HEK293 (cell line): Measurements from ENCODE around the gene RNF166.

ENCODE experiments used
- CTCF ChIA-PET: fragments of 350-600 bp; formaldehyde crosslinking; extraction: SDS; loops from one replicate; lab custom pipeline; 2021; ENCODE audit warnings: antibody characterized with exemption; lab: Yijun Ruan, JAX
- POLR2A ChIA-PET: fragments of 300-600 bp; formaldehyde crosslinking; extraction: SDS; loops from one replicate; lab custom pipeline; 2020; ENCODE audit warnings: antibody characterized with exemption, inconsistent platforms; lab: Yijun Ruan, JAX
- H3K27ac ChIP-seq: fragments of 200-500 bp; sonication (Bioruptor generic); 2 replicates; pipeline ENCODE4 v1.5.1; 2014; ENCODE audit warnings: low read depth, low read length, control low read depth, inconsistent platforms; ENCODE audit errors: extremely low read depth
- H3K36me3 ChIP-seq, 2 experiments: fragments of 200-500 bp in 1 of 2; sonication (Bioruptor generic) in 1 of 2; 1 replicate in 1 of 2; 2 replicates in 1 of 2; pipeline ENCODE4 v1.5.1; 2014 to 2017; ENCODE audit warnings: inconsistent platforms in 2 of 2, low read length in 2 of 2; ENCODE audit not compliant: control insufficient read depth in 2 of 2, insufficient read depth in 1 of 2
- H3K4me1 ChIP-seq: fragments of 200-500 bp; sonication (Bioruptor generic); 2 replicates; pipeline ENCODE4 v1.5.1; 2014; ENCODE audit warnings: mild to moderate bottlenecking, low read length, inconsistent platforms; ENCODE audit not compliant: control insufficient read depth, insufficient read depth
- H3K4me3 ChIP-seq: 2 replicates; pipeline ENCODE4 v1.5.1; 2011; ENCODE audit warnings: low read depth, mild to moderate bottlenecking, control low read depth, low read length, moderate library complexity
- H3K9me3 ChIP-seq: fragments of 200-500 bp; sonication (Bioruptor generic); 2 replicates; pipeline ENCODE4 v1.5.1; 2014; ENCODE audit warnings: low read depth, low read length, inconsistent platforms; ENCODE audit not compliant: control insufficient read depth, insufficient read depth
- BCL11A ChIP-seq: fragments of 450-650 bp; formaldehyde crosslinking; IDR thresholded peaks from 2 replicates; pipeline ENCODE4 v1.5.1; 2016; ENCODE audit warnings: low read depth, missing biosample characterization, missing genetic modification characterization
- GLIS1 ChIP-seq: fragments of 450-650 bp; formaldehyde crosslinking; IDR thresholded peaks from 2 replicates; pipeline ENCODE4 v1.5.1; 2016; ENCODE audit warnings: missing biosample characterization, missing genetic modification characterization
- MYNN ChIP-seq: fragments of 450-650 bp; formaldehyde crosslinking; IDR thresholded peaks from 2 replicates; pipeline ENCODE4 v1.5.1; 2016; ENCODE audit warnings: missing biosample characterization, missing genetic modification characterization, borderline replicate concordance
- OVOL3 ChIP-seq: fragments of 450-650 bp; formaldehyde crosslinking; IDR thresholded peaks from 2 replicates; pipeline ENCODE4 v1.5.1; 2016; ENCODE audit warnings: missing biosample characterization, missing genetic modification characterization
- REPIN1 ChIP-seq: fragments of 450-650 bp; formaldehyde crosslinking; IDR thresholded peaks from 2 replicates; pipeline ENCODE4 v1.5.1; 2017; ENCODE audit warnings: missing biosample characterization, missing genetic modification characterization, low read depth
- SALL2 ChIP-seq: fragments of 450-650 bp; formaldehyde crosslinking; IDR thresholded peaks from 2 replicates; pipeline ENCODE4 v1.5.0; 2017; ENCODE audit warnings: missing biosample characterization, mild to moderate bottlenecking, missing genetic modification characterization, borderline replicate concordance
- SETDB1 ChIP-seq: IDR thresholded peaks from one replicate; pipeline ENCODE4 v1.6.1; 2017; ENCODE audit warnings: mild to moderate bottlenecking, low read length, moderate library complexity, mixed read lengths; ENCODE audit not compliant: insufficient read length
- SP3 ChIP-seq: fragments of 450-650 bp; formaldehyde crosslinking; IDR thresholded peaks from 2 replicates; pipeline ENCODE4 v1.5.1; 2016; ENCODE audit warnings: missing biosample characterization, missing genetic modification characterization
- TCF7L2 ChIP-seq: IDR thresholded peaks from 2 replicates; pipeline ENCODE4 v1.6.1; 2011; ENCODE audit warnings: low read depth, mild to moderate bottlenecking, inconsistent platforms, low read length, moderate library complexity, borderline replicate concordance
- YY2 ChIP-seq: fragments of 450-650 bp; formaldehyde crosslinking; IDR thresholded peaks from 2 replicates; pipeline ENCODE4 v1.5.1; 2016; ENCODE audit warnings: missing biosample characterization, missing genetic modification characterization
- ZBTB48 ChIP-seq: fragments of 450-650 bp; formaldehyde crosslinking; IDR thresholded peaks from 2 replicates; pipeline ENCODE4 v1.5.1; 2016; ENCODE audit warnings: missing biosample characterization, missing genetic modification characterization
- ZBTB6 ChIP-seq: fragments of 450-650 bp; formaldehyde crosslinking; IDR thresholded peaks from 2 replicates; pipeline ENCODE4 v1.5.1; 2017; ENCODE audit warnings: missing biosample characterization, missing genetic modification characterization
- ZFP69B ChIP-seq: fragments of 450-650 bp; formaldehyde crosslinking; IDR thresholded peaks from 2 replicates; pipeline ENCODE4 v1.5.1; 2016; ENCODE audit warnings: missing biosample characterization, missing genetic modification characterization
- ZNF133 ChIP-seq: fragments of 450-650 bp; formaldehyde crosslinking; IDR thresholded peaks from 2 replicates; pipeline ENCODE4 v1.5.1; 2016; ENCODE audit warnings: missing biosample characterization, missing genetic modification characterization
- ZNF146 ChIP-seq: fragments of 450-650 bp; formaldehyde crosslinking; IDR thresholded peaks from 2 replicates; pipeline ENCODE4 v1.5.1; 2016; ENCODE audit warnings: missing biosample characterization, missing genetic modification characterization
- ZNF19 ChIP-seq: fragments of 450-650 bp; formaldehyde crosslinking; IDR thresholded peaks from 2 replicates; pipeline ENCODE4; 2016; ENCODE audit warnings: missing biosample characterization, missing genetic modification characterization, low read depth
- ZNF24 ChIP-seq: fragments of 450-650 bp; formaldehyde crosslinking; IDR thresholded peaks from 2 replicates; pipeline ENCODE4 v1.5.1; 2016; ENCODE audit warnings: missing biosample characterization, missing genetic modification characterization
- ZNF311 ChIP-seq: fragments of 450-650 bp; formaldehyde crosslinking; IDR thresholded peaks from 2 replicates; pipeline ENCODE4 v1.5.1; 2017; ENCODE audit warnings: missing biosample characterization, missing genetic modification characterization, borderline replicate concordance
- ZNF416 ChIP-seq: fragments of 450-650 bp; formaldehyde crosslinking; IDR thresholded peaks from 2 replicates; pipeline ENCODE4 v1.5.1; 2016; ENCODE audit warnings: missing biosample characterization, missing genetic modification characterization
- ZNF423 ChIP-seq: fragments of 450-650 bp; formaldehyde crosslinking; IDR thresholded peaks from 2 replicates; pipeline ENCODE4 v1.5.1; 2016; ENCODE audit warnings: missing biosample characterization, missing genetic modification characterization
- ZNF610 ChIP-seq: fragments of 450-650 bp; formaldehyde crosslinking; IDR thresholded peaks from 2 replicates; pipeline ENCODE4 v1.5.1; 2016; ENCODE audit warnings: missing biosample characterization, missing genetic modification characterization, borderline replicate concordance
- ZNF701 ChIP-seq: fragments of 450-650 bp; formaldehyde crosslinking; IDR thresholded peaks from 2 replicates; pipeline ENCODE4 v1.5.1; 2016; ENCODE audit warnings: missing biosample characterization, missing genetic modification characterization
- ZNF747 ChIP-seq: fragments of 450-650 bp; formaldehyde crosslinking; IDR thresholded peaks from 2 replicates; pipeline ENCODE4 v1.5.1; 2016; ENCODE audit warnings: missing biosample characterization, missing genetic modification characterization
- ZNF791 ChIP-seq: fragments of 450-650 bp; formaldehyde crosslinking; IDR thresholded peaks from 2 replicates; pipeline ENCODE4 v1.5.1; 2016; ENCODE audit warnings: missing biosample characterization, missing genetic modification characterization
- TF ChIP-seq, protein P1 (sequence below): fragments of 450-650 bp; formaldehyde crosslinking; IDR thresholded peaks from 2 replicates; pipeline ENCODE4 v1.5.1; 2016; ENCODE audit warnings: missing biosample characterization, missing genetic modification characterization
- TF ChIP-seq, protein P2 (sequence below): fragments of 450-650 bp; formaldehyde crosslinking; conservative IDR thresholded peaks from 2 replicates; pipeline ENCODE4 v1.5.1; 2016; ENCODE audit warnings: low read depth, missing biosample characterization, missing genetic modification characterization

Gene RNF166

DNA sequence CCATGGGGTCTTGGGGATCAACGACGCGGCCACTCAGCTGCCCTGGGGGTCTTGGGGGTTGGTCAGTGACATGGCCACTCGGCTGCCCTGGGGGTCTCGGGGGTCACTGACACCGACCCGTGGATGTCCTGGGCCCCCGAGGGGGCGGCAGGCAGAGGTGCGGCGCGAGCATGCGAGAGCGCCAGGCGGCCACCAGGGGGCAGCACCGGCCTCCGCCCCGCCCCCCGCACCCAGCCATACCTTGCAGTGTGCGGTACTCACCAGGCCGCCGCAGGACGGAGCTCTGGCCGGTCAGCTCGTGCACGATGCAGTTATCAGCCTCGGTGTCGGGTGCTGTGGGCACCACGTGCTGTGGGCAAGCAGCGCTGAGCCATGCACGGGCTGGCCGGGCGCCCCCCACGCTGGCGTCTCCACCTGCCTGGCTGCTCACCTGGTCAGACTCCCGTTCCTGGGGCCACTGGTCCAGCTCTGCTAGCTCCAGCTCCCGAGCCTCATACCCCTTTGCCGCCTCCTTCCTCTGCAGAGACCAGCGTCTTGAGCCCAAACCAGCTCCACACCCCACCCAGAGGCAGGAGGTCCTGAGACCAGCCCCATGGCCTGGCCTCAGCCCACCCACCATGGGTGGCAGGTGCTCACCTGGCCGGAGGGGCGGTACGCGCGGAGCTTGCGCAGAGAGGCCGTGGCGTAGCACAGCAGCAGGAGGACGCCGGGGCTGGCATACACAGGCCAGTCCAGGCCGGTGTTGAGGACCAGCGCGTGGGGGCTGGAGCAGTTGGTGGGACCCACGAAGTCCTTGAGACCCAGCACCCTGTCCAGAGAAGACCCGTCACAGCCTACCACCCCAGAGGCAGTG lies 31.3 kb upstream of the RNF166 start (continued):
- TF ChIP-seq ZNF146 (no peak), ZNF24 (tag by site-specific recombination) (no peak), REPIN1 (no peak), ZNF311 (tag by site-specific recombination) (no peak), ZNF747 (tag by site-specific recombination) (no peak), ZBTB6 (no peak), MYNN (tag by site-specific recombination) (no peak), SETDB1 (no peak)

DNA sequence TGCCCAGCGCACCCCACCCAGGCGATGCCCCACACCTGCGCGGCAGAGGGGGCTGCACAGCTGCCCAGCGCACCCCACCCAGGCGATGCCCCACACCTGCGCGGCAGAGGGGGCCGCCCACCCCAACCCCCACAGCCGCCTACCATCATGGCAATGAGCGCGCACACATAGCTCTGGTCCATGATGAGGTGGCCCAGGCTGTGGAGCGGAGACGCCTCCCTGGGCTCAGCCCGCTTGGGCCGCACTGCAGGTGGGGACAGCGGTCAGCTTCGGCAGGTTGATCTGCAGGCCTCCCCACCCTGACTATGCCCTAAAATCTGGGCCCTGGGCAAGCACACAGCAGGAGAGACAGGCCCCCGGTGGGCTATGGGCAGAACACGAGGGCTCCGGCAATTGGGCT lies 30.3 kb upstream of the RNF166 start:
- Histone ChIP-seq H3K36me3 (peaks cover 0 to 62% of the 10 kb centered on the region in 2 experiments; a peak in 1 of 3 replicates), H3K4me3 (no peak overlapping the region), H3K27ac (no peak overlapping the region), H3K9me3 (no peaks in the 10 kb centered on the region), H3K4me1 (no peaks in the 10 kb centered on the region; the same call in 1 of the 2 replicates)
- POLR2A ChIA-PET: interaction anchor here (1.4 to 1.5 kb wide), 2 partner anchors 67 to 71 kb away, joined by 5 to 6 read pairs; partner anchors contain the start of gene CDT1
- CTCF ChIA-PET: interaction anchor here (1.0 to 3.3 kb wide), 22 partner anchors 9 to 439 kb away, joined by 3 to 58 read pairs (median 6); partner anchors contain the start of genes CTU2, MVD and RNF166
- TF ChIP-seq SP3 (tag by site-specific recombination) (no peak), BCL11A (tag by site-specific recombination) (no peak), OVOL3 (no peak), ZNF423 (tag by site-specific recombination) (no peak), GLIS1 (tag by site-specific recombination) (no peak), SETDB1 (no peak), ZNF133 (no peak), ZNF416 (tag by site-specific recombination) (no peak), ZNF610 (no peak), ZNF791 (tag by site-specific recombination) (no peak), ZNF701 (tag by site-specific recombination) (no peak), ZFP69B (tag by site-specific recombination) (no peak), ZBTB48 (tag by site-specific recombination) (no peak), ZNF19 (tag by site-specific recombination) (no peak), YY2 (no peak), SALL2 (tag by site-specific recombination) (no peak), TCF7L2 (no peak)
- TF ChIP-seq, protein P1, sequence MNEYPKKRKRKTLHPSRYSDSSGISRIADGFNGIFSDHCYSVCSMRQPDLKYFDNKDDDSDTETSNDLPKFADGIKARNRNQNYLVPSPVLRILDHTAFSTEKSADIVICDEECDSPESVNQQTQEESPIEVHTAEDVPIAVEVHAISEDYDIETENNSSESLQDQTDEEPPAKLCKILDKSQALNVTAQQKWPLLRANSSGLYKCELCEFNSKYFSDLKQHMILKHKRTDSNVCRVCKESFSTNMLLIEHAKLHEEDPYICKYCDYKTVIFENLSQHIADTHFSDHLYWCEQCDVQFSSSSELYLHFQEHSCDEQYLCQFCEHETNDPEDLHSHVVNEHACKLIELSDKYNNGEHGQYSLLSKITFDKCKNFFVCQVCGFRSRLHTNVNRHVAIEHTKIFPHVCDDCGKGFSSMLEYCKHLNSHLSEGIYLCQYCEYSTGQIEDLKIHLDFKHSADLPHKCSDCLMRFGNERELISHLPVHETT (tag by site-specific recombination): no peak
- TF ChIP-seq, protein P2, sequence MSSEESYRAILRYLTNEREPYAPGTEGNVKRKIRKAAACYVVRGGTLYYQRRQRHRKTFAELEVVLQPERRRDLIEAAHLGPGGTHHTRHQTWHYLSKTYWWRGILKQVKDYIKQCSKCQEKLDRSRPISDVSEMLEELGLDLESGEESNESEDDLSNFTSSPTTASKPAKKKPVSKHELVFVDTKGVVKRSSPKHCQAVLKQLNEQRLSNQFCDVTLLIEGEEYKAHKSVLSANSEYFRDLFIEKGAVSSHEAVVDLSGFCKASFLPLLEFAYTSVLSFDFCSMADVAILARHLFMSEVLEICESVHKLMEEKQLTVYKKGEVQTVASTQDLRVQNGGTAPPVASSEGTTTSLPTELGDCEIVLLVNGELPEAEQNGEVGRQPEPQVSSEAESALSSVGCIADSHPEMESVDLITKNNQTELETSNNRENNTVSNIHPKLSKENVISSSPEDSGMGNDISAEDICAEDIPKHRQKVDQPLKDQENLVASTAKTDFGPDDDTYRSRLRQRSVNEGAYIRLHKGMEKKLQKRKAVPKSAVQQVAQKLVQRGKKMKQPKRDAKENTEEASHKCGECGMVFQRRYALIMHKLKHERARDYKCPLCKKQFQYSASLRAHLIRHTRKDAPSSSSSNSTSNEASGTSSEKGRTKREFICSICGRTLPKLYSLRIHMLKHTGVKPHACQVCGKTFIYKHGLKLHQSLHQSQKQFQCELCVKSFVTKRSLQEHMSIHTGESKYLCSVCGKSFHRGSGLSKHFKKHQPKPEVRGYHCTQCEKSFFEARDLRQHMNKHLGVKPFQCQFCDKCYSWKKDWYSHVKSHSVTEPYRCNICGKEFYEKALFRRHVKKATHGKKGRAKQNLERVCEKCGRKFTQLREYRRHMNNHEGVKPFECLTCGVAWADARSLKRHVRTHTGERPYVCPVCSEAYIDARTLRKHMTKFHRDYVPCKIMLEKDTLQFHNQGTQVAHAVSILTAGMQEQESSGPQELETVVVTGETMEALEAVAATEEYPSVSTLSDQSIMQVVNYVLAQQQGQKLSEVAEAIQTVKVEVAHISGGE: no peak
